H1 (cell line): ENCODE measurements around the gene PTPRG. TPM values are rescaled to one million over a fixed set of nuclear protein-coding genes. Genes with fewer than 3 reads are reported as not detected.

Experiments
- CTCF ChIA-PET: fragments of 300-600 bp; sonication (Branson Sonifier 250); formaldehyde crosslinking; loops from one replicate; lab custom pipeline; 2021; ENCODE audit not compliant: partially characterized antibody; lab: Charles Lee
- POLR2A ChIA-PET: fragments of 300-600 bp; sonication (Branson Sonifier 250); formaldehyde crosslinking; loops from one replicate; lab custom pipeline; 2021; ENCODE audit warnings: inconsistent platforms; ENCODE audit not compliant: partially characterized antibody; lab: Charles Lee
- DNase-seq, 2 experiments: peaks; one replicate each; pipeline versions ENCODE4 v3.0.0 to v3.0.0-alpha.2; 2010 to 2022; ENCODE audit warnings: low spot score in 2 of 2, low read depth in 1 of 2, mixed read lengths in 1 of 2
- FAIRE-seq: peaks from 2 replicates; lab custom pipeline; 2011; peaks lifted over from hg19 to GRCh38; lab: Jason Lieb, UNC
- H2AFZ ChIP-seq: 2 replicates; pipeline ENCODE4 v1.8.1; 2012; ENCODE audit warnings: low read length, inconsistent platforms
- H2AK5ac ChIP-seq: 2 replicates; pipeline ENCODE4 v1.6.1; 2013; ENCODE audit warnings: low read depth, low read length
- H2BK120ac ChIP-seq: replicated peaks from 2 replicates; pipeline ENCODE3; 2013; ENCODE audit warnings: low read depth, low read length, inconsistent platforms
- H2BK12ac ChIP-seq: 2 replicates; pipeline ENCODE4 v1.6.1; 2013; ENCODE audit warnings: low read depth, low read length
- H2BK15ac ChIP-seq: 2 replicates; pipeline ENCODE4 v1.6.1; 2013; ENCODE audit warnings: low read length
- H2BK20ac ChIP-seq: 2 replicates; pipeline ENCODE4 v1.6.1; 2013; ENCODE audit warnings: low read length
- H2BK5ac ChIP-seq: 2 replicates; pipeline ENCODE4 v1.6.1; 2013; ENCODE audit warnings: low read depth, low read length
- H3K14ac ChIP-seq: 2 replicates; pipeline ENCODE4 v1.6.1; 2013; ENCODE audit warnings: inconsistent platforms; ENCODE audit not compliant: insufficient read length
- H3K18ac ChIP-seq: 2 replicates; pipeline ENCODE4 v1.6.1; 2013; ENCODE audit warnings: low read length; ENCODE audit errors: extremely low read depth
- H3K23ac ChIP-seq: 2 replicates; pipeline ENCODE4 v1.6.1; 2013; ENCODE audit warnings: inconsistent platforms; ENCODE audit not compliant: insufficient read length
- H3K23me2 ChIP-seq: 2 replicates; pipeline ENCODE4 v1.6.1; 2013; ENCODE audit warnings: low read depth, low read length
- H3K27ac ChIP-seq: 2 replicates; pipeline ENCODE4 v1.6.1; 2011; ENCODE audit warnings: low read depth, low read length, inconsistent platforms
- H3K27me3 ChIP-seq, 4 experiments: replicated peaks in 1 of 4; 1 replicate in 1 of 4; 2 replicates in 3 of 4; pipeline versions ENCODE4 v1.6.1 to v1.8.1; 2011 to 2013; ENCODE audit warnings: low read length in 3 of 4, mild to moderate bottlenecking in 3 of 4, inconsistent platforms in 2 of 4, mixed read lengths in 2 of 4, moderate library complexity in 1 of 4; ENCODE audit not compliant: control insufficient read depth in 3 of 4, insufficient read depth in 3 of 4; ENCODE audit errors: extremely low read depth in 1 of 4
- H3K36me3 ChIP-seq, 4 experiments: 2 replicates each; pipeline versions ENCODE4 v1.6.1 to v1.8.1; 2011 to 2013; ENCODE audit warnings: mild to moderate bottlenecking in 4 of 4, low read length in 3 of 4, moderate library complexity in 2 of 4, control low read depth in 1 of 4, inconsistent platforms in 1 of 4; ENCODE audit not compliant: insufficient read depth in 4 of 4, control insufficient read depth in 2 of 4
- H3K4ac ChIP-seq: replicated peaks from 2 replicates; pipeline ENCODE3; 2013; ENCODE audit warnings: low read length, low read depth, mixed read lengths, inconsistent platforms; ENCODE audit not compliant: insufficient read length
- H3K4me1 ChIP-seq, 4 experiments: replicated peaks in 1 of 4; 1 replicate in 1 of 4; 2 replicates in 3 of 4; pipeline versions ENCODE4 v1.6.1 to v1.8.1; 2011 to 2013; ENCODE audit warnings: low read length in 3 of 4, inconsistent platforms in 2 of 4, mixed read lengths in 1 of 4; ENCODE audit not compliant: insufficient read depth in 4 of 4, control insufficient read depth in 3 of 4
- H3K4me2 ChIP-seq, 2 experiments: 2 replicates each; pipeline versions ENCODE4 v1.6.1 to v1.8.1; 2011 to 2013; ENCODE audit warnings: low read depth in 2 of 2, low read length in 2 of 2, control low read depth in 1 of 2, inconsistent platforms in 1 of 2, mild to moderate bottlenecking in 1 of 2; ENCODE audit not compliant: insufficient read depth in 1 of 2
- H3K4me3 ChIP-seq, 4 experiments: fragments of 200-600, 300-600 bp in 1 of 4; sonication (generic), shearing (Covaris generic), sonication (Bioruptor Twin) in 1 of 4; 2 replicates each; pipeline versions ENCODE4 v1.5.1 to v1.8.1; 2011 to 2016; ENCODE audit warnings: low read length in 4 of 4, low read depth in 3 of 4, control low read depth in 2 of 4, inconsistent platforms in 2 of 4, mild to moderate bottlenecking in 2 of 4, mixed read lengths in 1 of 4, moderate library complexity in 1 of 4; ENCODE audit not compliant: insufficient read depth in 2 of 4; ENCODE audit errors: extremely low read depth in 1 of 4
- H3K56ac ChIP-seq: replicated peaks from 2 replicates; pipeline ENCODE3; 2013; ENCODE audit warnings: low read depth, mild to moderate bottlenecking, mixed read lengths, low read length, inconsistent platforms; ENCODE audit not compliant: insufficient read length
- H3K79me1 ChIP-seq: 2 replicates; pipeline ENCODE4 v1.6.1; 2013; ENCODE audit warnings: low read depth, low read length, control low read depth
- H3K79me2 ChIP-seq, 2 experiments: 2 replicates each; pipeline versions ENCODE4 v1.6.1 to v1.8.1; 2012 to 2013; ENCODE audit warnings: low read length in 2 of 2, mild to moderate bottlenecking in 2 of 2, inconsistent platforms in 1 of 2; ENCODE audit not compliant: insufficient read depth in 2 of 2, control insufficient read depth in 1 of 2
- H3K9ac ChIP-seq, 4 experiments: replicated peaks in 1 of 4; 1 replicate in 1 of 4; 2 replicates in 3 of 4; pipeline versions ENCODE4 v1.6.1 to v1.8.1; 2011 to 2013; ENCODE audit warnings: low read depth in 3 of 4, low read length in 3 of 4, control low read depth in 2 of 4, mild to moderate bottlenecking in 2 of 4, moderate library complexity in 2 of 4, inconsistent platforms in 1 of 4; ENCODE audit errors: extremely low read depth in 1 of 4
- H3K9me3 ChIP-seq, 2 experiments: 2 replicates each; pipeline versions ENCODE4 v1.6.1 to v1.8.1; 2012 to 2013; ENCODE audit warnings: mild to moderate bottlenecking in 2 of 2, moderate library complexity in 2 of 2, control low read depth in 1 of 2, inconsistent platforms in 1 of 2, low read depth in 1 of 2, low read length in 1 of 2, mixed read lengths in 1 of 2; ENCODE audit not compliant: insufficient read depth in 2 of 2
- H4K20me1 ChIP-seq, 2 experiments: replicated peaks in 1 of 2; 2 replicates each; pipeline versions ENCODE3 to v1.8.1; 2011 to 2013; ENCODE audit warnings: inconsistent platforms in 2 of 2, low read length in 2 of 2, mild to moderate bottlenecking in 1 of 2; ENCODE audit not compliant: insufficient read depth in 2 of 2, control insufficient read depth in 1 of 2
- H4K5ac ChIP-seq: 2 replicates; pipeline ENCODE4 v1.6.1; 2013; ENCODE audit warnings: low read length, low read depth, mixed read lengths, inconsistent platforms; ENCODE audit not compliant: insufficient read length
- H4K8ac ChIP-seq: 2 replicates; pipeline ENCODE4 v1.8.0; 2013; ENCODE audit warnings: mild to moderate bottlenecking, moderate library complexity, low read length, inconsistent platforms; ENCODE audit not compliant: insufficient read depth; ENCODE audit errors: extremely low read depth
- H4K91ac ChIP-seq: replicated peaks from 2 replicates; pipeline ENCODE3; 2013; ENCODE audit warnings: low read length, mixed read lengths, inconsistent platforms; ENCODE audit not compliant: insufficient read length
- WGBS, 2 experiments: shearing (Covaris generic) in 1 of 2; methylation state at CpG; one replicate each; pipeline versions ENCODE4 v1.1.6 to v1.1.7; 2013 to 2015; ENCODE audit warnings: low lambda C conversion rate in 2 of 2, mixed read lengths in 2 of 2, inconsistent platforms in 1 of 2, low coverage in 1 of 2, missing lambda C conversion rate in 1 of 2; ENCODE audit not compliant: insufficient replicate concordance in 2 of 2, insufficient coverage in 1 of 2, insufficient read length in 1 of 2; ENCODE audit errors: extremely low coverage in 1 of 2, missing lambda C conversion rate in 1 of 2; 5-methylcytosine and 5-hydroxymethylcytosine counted together
- polyA plus RNA-seq, 7 experiments: library from polyadenylated mRNA; depleted of rRNA in 3 of 7; stranded (reverse) in 5 of 7; unstranded in 2 of 7; fragments of >200 nt in 5 of 7; fragments of 200-250 nt in 2 of 7; gene quantifications; 1 replicate in 5 of 7; 2 replicates in 1 of 7; 4 replicates in 1 of 7; pipeline versions ENCODE4 v1.2.1 to v1.2.3, GENCODE V29; 2011 to 2013; ENCODE audit warnings: missing spikeins in 2 of 7, mixed read lengths in 2 of 7
- total RNA-seq: library from RNA; stranded (reverse); fragmentation: NEBNext Ultra II Directional; extraction: Animal tissue kit (Norgen Biotek cat#: 25700); gene quantifications from 2 replicates; pipeline ENCODE4 v1.2.1, GENCODE V29; 2021

PTPRG gene
- total and polyA plus RNA-seq, 2 of the 8 experiments (the other 6 are each of a cell fraction or from before 2014, with no cell fraction given), result 23.3 to 96.2 TPM

- Histone ChIP-seq H4K20me1 (no peaks in the 10 kb centered on the region), H2BK12ac (no peak overlapping the region), H3K27me3 (no peaks in the 10 kb centered on the region), H3K4me2 (no peak overlapping the region), H3K79me1 (no peaks in the 10 kb centered on the region), H4K8ac (no peak overlapping the region), H2BK20ac (no peak overlapping the region), H3K4ac (no peak overlapping the region), H2AFZ (no peak overlapping the region), H2BK5ac (no peak overlapping the region), H3K18ac (no peak overlapping the region), H3K36me3 (peaks cover 0 to 13% (median 3%) of the 10 kb centered on the region in 4 experiments; a peak in 2 of 8 replicates), H3K23me2 (no peaks in the 10 kb centered on the region), H2BK120ac (no peak overlapping the region), H3K4me1 (no peaks in the 10 kb centered on the region), H3K79me2 (peaks cover 0 to 12% of the 10 kb centered on the region in 2 experiments; a peak in 2 of 4 replicates), H3K23ac (no peak overlapping the region), H2AK5ac (no peak overlapping the region), H4K91ac (no peak overlapping the region), H3K56ac (no peak overlapping the region), H3K14ac (no peak overlapping the region), H4K5ac (no peak overlapping the region), H3K9me3 (no peaks in the 10 kb centered on the region), H3K4me3 (no peak overlapping the region), H3K27ac (no peak overlapping the region), H3K9ac (no peak overlapping the region), H2BK15ac (no peak overlapping the region)
- ChIA-PET CTCF (no interaction called here), POLR2A (interaction anchor here (1.0 kb wide), 1 partner anchor 11 kb away, joined by 3 read pairs; no protein-coding TSS in a partner anchor)
- FAIRE-seq (no peak), DNase-seq (no peak)
- WGBS, 2 experiments, result 94% methylated on average over 1 of the region's 1 CpG; no CpG with 5 or more reads in 1 of the 2 experiments
These were observed 442.5 kb downstream of the PTPRG start for GRCh38 chr3:62003835-62004234.
